ENCODE results near the gene EMCN. TPM values are rescaled to one million over a fixed set of nuclear protein-coding genes. Genes with fewer than 3 reads are reported as not detected.

Gene EMCN
- total RNA-seq, 3 donors from 2014 or later (not counting 1 experiment from before 2014, with no cell fraction given), result not detected

GRCh38 chr4:100511896-100512295 is 5.9 kb downstream of the EMCN start:
- no peak overlapping the region for H3K4me3 Mint-ChIP-seq
- Histone ChIP-seq H3K27ac (ENCODE audit: low read length) (no peak overlapping the region), H3K36me3 (ENCODE audit: control insufficient read depth, insufficient read depth, low read length) (no peaks in the 10 kb centered on the region), H3K4me1 (ENCODE audit: control insufficient read depth, insufficient read depth, low read length) (no peaks in the 10 kb centered on the region), H3K4me3 (ENCODE audit: low read length) (no peak overlapping the region), H3K9me3 (ENCODE audit: control insufficient read depth, insufficient read depth, low read length) (no peaks in the 10 kb centered on the region), H3K27me3 (ENCODE audit: control insufficient read depth, insufficient read depth, low read length) (peaks cover 3% of the 10 kb centered on the region)
- intact Hi-C loops (cut with micrococcal nuclease), result no loop called here
- WGBS (ENCODE audit: insufficient coverage), result 70% methylated on average over 3 of the region's 5 CpGs
- peaks cover 0 to 2% of the 10 kb centered on the region in 2 donors for H3K9me3 Mint-ChIP-seq
- DNase-seq (no peak), ATAC-seq (no peak)
- no peak for TF ChIP-seq CTCF (IDR thresholded peaks at IDR 0.05)
- H3K36me3 Mint-ChIP-seq, result no peaks in the 10 kb centered on the region
- H3K4me1 Mint-ChIP-seq, result peaks cover 12 to 38% of the 10 kb centered on the region in 2 donors
- peaks cover 6 to 13% of the 10 kb centered on the region in 2 donors for H3K27me3 Mint-ChIP-seq (ENCODE audit: low read depth in 2 of 2)
- H3K27ac Mint-ChIP-seq, result no peak overlapping the region

- ATAC-seq, result no peak
- TF ChIP-seq CTCF (IDR thresholded peaks at IDR 0.05), result no peak
- H3K4me1 Mint-ChIP-seq, result peaks cover 12 to 38% of the 10 kb centered on the region in 2 donors
- DNase-seq, result no peak
- Histone ChIP-seq H3K36me3 (ENCODE audit: control insufficient read depth, insufficient read depth, low read length) (no peaks in the 10 kb centered on the region), H3K9me3 (ENCODE audit: control insufficient read depth, insufficient read depth, low read length) (no peaks in the 10 kb centered on the region), H3K27me3 (ENCODE audit: control insufficient read depth, insufficient read depth, low read length) (peaks cover 3% of the 10 kb centered on the region), H3K4me1 (ENCODE audit: control insufficient read depth, insufficient read depth, low read length) (no peaks in the 10 kb centered on the region), H3K27ac (ENCODE audit: low read length) (no peak overlapping the region), H3K4me3 (ENCODE audit: low read length) (no peak overlapping the region)
- intact Hi-C loops (cut with micrococcal nuclease), result no loop called here
- no peaks in the 10 kb centered on the region for H3K36me3 Mint-ChIP-seq
- H3K27me3 Mint-ChIP-seq (ENCODE audit: low read depth in 2 of 2), result peaks cover 6 to 13% of the 10 kb centered on the region in 2 donors
- WGBS (ENCODE audit: insufficient coverage), result 52% methylated on average over 1 of the region's 2 CpGs
- peaks cover 0 to 2% of the 10 kb centered on the region in 2 donors for H3K9me3 Mint-ChIP-seq
- no peak overlapping the region for H3K27ac Mint-ChIP-seq
- H3K4me3 Mint-ChIP-seq, result no peak overlapping the region
These were observed 7.3 kb downstream of the EMCN start for GRCh38 chr4:100510551-100510950.

- no peak overlapping the region for H3K27ac ChIP-seq (ENCODE audit: low read length)
- H3K27me3 ChIP-seq (ENCODE audit: control insufficient read depth, insufficient read depth, low read length), result no peaks in the 10 kb centered on the region
- H3K36me3 ChIP-seq (ENCODE audit: control insufficient read depth, insufficient read depth, low read length), result no peaks in the 10 kb centered on the region
- H3K4me3 ChIP-seq (ENCODE audit: low read length), result no peak overlapping the region
- peak; percentile 77 to 97 (median 81) for ATAC-seq
- H3K4me1 ChIP-seq (ENCODE audit: control insufficient read depth, insufficient read depth, low read length), result no peaks in the 10 kb centered on the region
- 27% methylated on average over 2 of the region's 3 CpGs for WGBS (ENCODE audit: insufficient coverage)
- Mint-ChIP-seq H3K36me3 (no peaks in the 10 kb centered on the region), H3K27me3 (ENCODE audit: low read depth in 2 of 2) (peaks cover 2 to 3% of the 10 kb centered on the region in 2 donors), H3K9me3 (peaks cover 0 to 2% of the 10 kb centered on the region in 2 donors), H3K4me3 (peak overlapping the region; percentile 58), H3K4me1 (peaks cover 12 to 38% of the 10 kb centered on the region in 2 donors), H3K27ac (peak overlapping the region in 1 of 2 donors; percentile 22)
- no peaks in the 10 kb centered on the region for H3K9me3 ChIP-seq (ENCODE audit: control insufficient read depth, insufficient read depth, low read length)
- intact Hi-C loops (cut with micrococcal nuclease), result loop anchor here (5.0 kb wide), 1 partner anchor 813 kb away; no protein-coding TSS in a partner anchor
- DNase-seq, result peak in 1 of 2 donors; percentile 2
- TF ChIP-seq CTCF (IDR thresholded peaks at IDR 0.05), result no peak
These were observed 8.4 kb downstream of the EMCN start for GRCh38 chr4:100509386-100509785.

GRCh38 chr4:100508691-100509090 is 9.1 kb downstream of the EMCN start:
- Histone ChIP-seq H3K27ac (ENCODE audit: low read length) (no peak overlapping the region), H3K9me3 (ENCODE audit: control insufficient read depth, insufficient read depth, low read length) (no peaks in the 10 kb centered on the region), H3K4me1 (ENCODE audit: control insufficient read depth, insufficient read depth, low read length) (no peaks in the 10 kb centered on the region), H3K36me3 (ENCODE audit: control insufficient read depth, insufficient read depth, low read length) (no peaks in the 10 kb centered on the region), H3K4me3 (ENCODE audit: low read length) (no peak overlapping the region), H3K27me3 (ENCODE audit: control insufficient read depth, insufficient read depth, low read length) (no peaks in the 10 kb centered on the region)
- Mint-ChIP-seq H3K36me3 (no peaks in the 10 kb centered on the region), H3K4me1 (peaks cover 12 to 38% of the 10 kb centered on the region in 2 donors), H3K27me3 (ENCODE audit: low read depth in 2 of 2) (no peaks in the 10 kb centered on the region), H3K27ac (no peak overlapping the region), H3K4me3 (no peak overlapping the region), H3K9me3 (no peaks in the 10 kb centered on the region)
- WGBS (ENCODE audit: insufficient coverage), result 68% methylated on average over 3 of the region's 3 CpGs
- DNase-seq (no peak), ATAC-seq (no peak)
- intact Hi-C loops (cut with micrococcal nuclease), result loop anchor here (5.0 kb wide), 1 partner anchor 814 kb away; no protein-coding TSS in a partner anchor
- no peak for TF ChIP-seq CTCF (IDR thresholded peaks at IDR 0.05)
